ENCODE results near the gene CHMP2A.

GRCh38 chr19:58531034-58531840, 23.7 kb downstream of the CHMP2A start:
- TF ChIP-seq CTCF (IDR thresholded peaks at IDR 0.05) (no peak), EP300 (IDR thresholded peaks at IDR 0.05; ENCODE audit: low read depth) (no peak), POLR2A (IDR thresholded peaks at IDR 0.05) (no peak), POLR2AphosphoS5 (IDR thresholded peaks at IDR 0.05) (no peak)
